HG03432 (cell line): Measurements from ENCODE around the gene TTC14.
"Not testable (repeated sequence)": the region's sequence is repeated elsewhere in the genome, so short reads cannot be mapped to it uniquely, and the experiment has no call there.

Experiments used
- ATAC-seq: cut with Tn5 transposase; IDR thresholded peaks from one replicate; pipeline ENCODE4 v1.9.1; 2021; ENCODE audit warnings: mild to moderate bottlenecking, moderate library complexity; ENCODE audit not compliant: unreplicated experiment

Gene TTC14

GRCh38 chr3:180601688-180602666 is at the start of gene TTC14:
Gene TTC14, plus strand, starts transcription at chr3:180602163. Its CDS starts 99 bp downstream, at chr3:180602262.
- peak; percentile 97 for ATAC-seq

GRCh38 chr3:180563406-180563805 is 38.6 kb upstream of the TTC14 start:
- no peak for ATAC-seq

GRCh38 chr3:180564676-180565075 is 37.3 kb upstream of the TTC14 start:
- ATAC-seq, result no peak

GRCh38 chr3:180570238-180570637 is 31.7 kb upstream of the TTC14 start:
- ATAC-seq, result no peak

- peak; percentile 93 for ATAC-seq
These were observed 29.9 kb upstream of the TTC14 start for GRCh38 chr3:180571831-180572598.

- ATAC-seq, result no peak
These were observed 26.4 kb upstream of the TTC14 start for GRCh38 chr3:180575571-180575970.

GRCh38 chr3:180580934-180581333 is 21.0 kb upstream of the TTC14 start:
- no peak for ATAC-seq

GRCh38 chr3:180590396-180590795 is 11.6 kb upstream of the TTC14 start:
- ATAC-seq, result no peak

GRCh38 chr3:180593631-180594030 is 8.3 kb upstream of the TTC14 start:
- ATAC-seq, result not testable (repeated sequence)

- ATAC-seq, result peak; percentile 75
These were observed 7.1 kb upstream of the TTC14 start for GRCh38 chr3:180594631-180595558.

GRCh38 chr3:180595559-180595935 is 6.4 kb upstream of the TTC14 start:
- ATAC-seq, result no peak

GRCh38 chr3:180600473-180600872 is 1.5 kb upstream of the TTC14 start:
- ATAC-seq, result no peak

- ATAC-seq, result no peak
These were observed 9.0 kb downstream of the TTC14 start for GRCh38 chr3:180611006-180611405.

GRCh38 chr3:180612364-180612763 is 10.4 kb downstream of the TTC14 start:
- no peak for ATAC-seq

GRCh38 chr3:180615954-180616353 is 14.0 kb downstream of the TTC14 start:
- ATAC-seq, result no peak

- no peak for ATAC-seq
These were observed 15.1 kb downstream of the TTC14 start for GRCh38 chr3:180617049-180617448.

GRCh38 chr3:180618563-180618962 is 16.6 kb downstream of the TTC14 start:
- ATAC-seq, result not testable (repeated sequence)

- ATAC-seq, result no peak
These were observed 17.8 kb downstream of the TTC14 start for GRCh38 chr3:180619723-180620122.

GRCh38 chr3:180624714-180625113 is 22.8 kb downstream of the TTC14 start:
- ATAC-seq, result peak; percentile 59

- ATAC-seq, result peak; percentile 93
These were observed 24.9 kb downstream of the TTC14 start for GRCh38 chr3:180626844-180627243.

GRCh38 chr3:180630371-180630770 is 28.4 kb downstream of the TTC14 start:
- ATAC-seq, result no peak
